ENCODE data around the gene CACNA1I. TPM values are rescaled to one million over a fixed set of nuclear protein-coding genes. Genes with fewer than 3 reads are reported as not detected.

Gene CACNA1I
- total RNA-seq, 3 donors from 2014 or later = 0.19 to 0.41 (median 0.20) TPM

- no peak for TF ChIP-seq CTCF (IDR thresholded peaks at IDR 0.05)
- H3K4me3 ChIP-seq = no peak overlapping the region
- H3K4me1 ChIP-seq (ENCODE audit: low read depth) = peaks cover 7% of the 10 kb centered on the region
- ATAC-seq (no peak), DNase-seq (no peak)
- intact Hi-C loops (cut with DNase I, micrococcal nuclease) = no loop called here
- H3K9me3 ChIP-seq = no peaks in the 10 kb centered on the region
- no peaks in the 10 kb centered on the region for H3K36me3 ChIP-seq (ENCODE audit: low read depth)
Observed at GRCh38 chr22:39553429-39553828, 17.1 kb upstream of the CACNA1I start.

GRCh38 chr22:39554151-39554550, 16.4 kb upstream of the CACNA1I start:
- ATAC-seq (no peak), DNase-seq (no peak)
- Histone ChIP-seq H3K4me1 (ENCODE audit: low read depth) (peaks cover 7% of the 10 kb centered on the region), H3K4me3 (no peak overlapping the region), H3K36me3 (ENCODE audit: low read depth) (no peaks in the 10 kb centered on the region), H3K9me3 (no peaks in the 10 kb centered on the region)
- intact Hi-C loops (cut with DNase I, micrococcal nuclease) = no loop called here
- TF ChIP-seq CTCF (IDR thresholded peaks at IDR 0.05) = no peak

DNA sequence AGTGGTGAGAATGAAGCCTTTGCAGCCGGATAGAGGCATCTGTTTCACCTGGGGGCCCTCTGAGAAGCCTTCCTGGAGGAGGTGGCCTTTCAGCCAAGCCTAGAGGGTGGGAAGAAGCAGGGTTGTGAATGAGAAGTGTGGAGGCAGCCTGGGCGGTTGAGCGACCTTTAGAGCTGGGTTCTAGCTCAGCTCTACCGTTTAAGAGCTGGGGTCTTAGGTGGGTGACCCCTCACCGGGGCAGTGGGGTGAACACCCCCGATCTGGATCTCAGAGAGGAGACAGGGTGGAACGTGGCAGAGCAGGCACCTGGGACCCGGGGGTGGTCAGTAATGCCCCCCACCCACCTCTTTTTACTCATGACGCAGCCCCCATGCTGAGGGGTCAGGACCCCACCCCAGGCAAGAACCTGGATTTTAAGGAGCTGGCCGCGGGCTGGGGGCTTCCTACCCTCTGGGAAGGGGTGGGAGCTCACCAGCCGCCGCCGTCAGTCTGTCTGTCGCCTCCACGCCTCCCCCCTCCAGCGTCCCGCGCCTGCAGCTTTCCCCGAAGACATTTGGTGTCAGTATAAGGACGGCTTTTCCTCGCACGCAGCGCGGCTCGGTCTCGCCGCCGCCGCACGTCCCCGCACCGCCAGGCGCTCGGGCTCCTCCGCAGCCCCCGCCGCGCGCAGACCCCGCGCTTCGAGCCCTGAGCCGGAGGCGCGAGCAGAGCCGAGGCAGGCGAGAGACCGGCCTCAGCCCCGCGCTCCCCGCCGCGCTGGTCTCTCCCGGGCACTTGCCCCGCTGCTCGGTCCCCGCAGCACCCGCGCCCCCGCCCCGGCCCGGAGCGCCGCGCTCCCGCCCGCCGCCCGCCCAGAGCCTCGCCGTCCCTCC, 13.3 kb upstream of the CACNA1I start:
- Histone ChIP-seq H3K4me3 (no peak overlapping the region), H3K9me3 (no peaks in the 10 kb centered on the region), H3K4me1 (ENCODE audit: low read depth) (peaks cover 7% of the 10 kb centered on the region), H3K36me3 (ENCODE audit: low read depth) (no peaks in the 10 kb centered on the region)
- DNase-seq = peak in 1 of 3 donors; percentile 12
- ATAC-seq = peak; percentile 31
- TF ChIP-seq CTCF (IDR thresholded peaks at IDR 0.05) = no peak
- intact Hi-C loops (cut with DNase I, micrococcal nuclease) = no loop called here

GRCh38 chr22:39558254-39558727, 12.3 kb upstream of the CACNA1I start:
- ATAC-seq = no peak
- peaks cover 7% of the 10 kb centered on the region for H3K4me1 ChIP-seq (ENCODE audit: low read depth)
- no peak for TF ChIP-seq CTCF (IDR thresholded peaks at IDR 0.05)
- no peak overlapping the region for H3K4me3 ChIP-seq
- no peaks in the 10 kb centered on the region for H3K36me3 ChIP-seq (ENCODE audit: low read depth)
- DNase-seq = no peak
- no peaks in the 10 kb centered on the region for H3K9me3 ChIP-seq
- intact Hi-C loops (cut with DNase I, micrococcal nuclease) = no loop called here

- DNase-seq = no peak
- no peak for TF ChIP-seq CTCF (IDR thresholded peaks at IDR 0.05)
- Histone ChIP-seq H3K4me1 (ENCODE audit: low read depth) (peaks cover 7% of the 10 kb centered on the region), H3K36me3 (ENCODE audit: low read depth) (no peaks in the 10 kb centered on the region), H3K9me3 (no peaks in the 10 kb centered on the region), H3K4me3 (no peak overlapping the region)
- intact Hi-C loops (cut with DNase I, micrococcal nuclease) = no loop called here
- ATAC-seq = no peak
Observed at GRCh38 chr22:39558950-39559349, 11.6 kb upstream of the CACNA1I start.

Measured in mucosa of descending colon (tissue), 3 donors.